ENCODE results near the gene TRPC1. TPM values are rescaled to one million over a fixed set of nuclear protein-coding genes. Genes with fewer than 3 reads are reported as not detected.

Gene TRPC1
- total and polyA plus RNA-seq, 2 experiments from 2014 or later: 7.7 to 17.1 TPM

- no peaks in the 10 kb centered on the region for H3K9me3 ChIP-seq (ENCODE audit: low read depth)
- H3K27ac ChIP-seq: no peak overlapping the region
- no peaks in the 10 kb centered on the region for H3K36me3 ChIP-seq (ENCODE audit: low read depth)
- TF ChIP-seq EZH2 (IDR thresholded peaks at IDR 0.05; ENCODE audit: insufficient read depth, poor library complexity, severe bottlenecking): no peak
- TF ChIP-seq EZH2phosphoT487 (IDR thresholded peaks at IDR 0.05; ENCODE audit: insufficient read depth, low read depth): no peak
- H4K20me1 ChIP-seq (ENCODE audit: insufficient read depth): no peaks in the 10 kb centered on the region
- WGBS, 2 experiments (ENCODE audit: low coverage in 1 of 2, low lambda C conversion rate in 2 of 2, missing lambda C conversion rate in 2 of 2): 90 to 91% methylated on average over 7 of the region's 7 CpGs
- no peaks in the 10 kb centered on the region for H3K27me3 ChIP-seq (replicated peaks; ENCODE audit: insufficient read depth)
- in situ Hi-C loops (cut with MboI): loop anchor here (10.0 kb wide), 1 partner anchor 223 kb away; the partner anchor contains the start of gene PLS1
- DNase-seq: no peak
- no peaks in the 10 kb centered on the region for H3K4me1 ChIP-seq (ENCODE audit: insufficient read depth)
- no peak overlapping the region for H3K4me3 ChIP-seq
- no peaks in the 10 kb centered on the region for H3F3A ChIP-seq (ENCODE audit: insufficient read depth)
- no peak overlapping the region for H3K4me2 ChIP-seq (ENCODE audit: unreplicated experiment)
- no peaks in the 10 kb centered on the region for H3K9me2 ChIP-seq (ENCODE audit: insufficient read depth)
- no peaks in the 10 kb centered on the region for H3K79me2 ChIP-seq (ENCODE audit: insufficient read depth)
- H2AFZ ChIP-seq: no peak overlapping the region
- no peak overlapping the region for H3K9ac ChIP-seq
These were observed 94.1 kb downstream of the TRPC1 start for GRCh38 chr3:142817897-142818296.

GRCh38 chr3:142818651-142819050 is 94.8 kb downstream of the TRPC1 start:
- Histone ChIP-seq H3K36me3 (ENCODE audit: low read depth) (no peaks in the 10 kb centered on the region), H4K20me1 (ENCODE audit: insufficient read depth) (no peaks in the 10 kb centered on the region), H3K27ac (no peak overlapping the region), H2AFZ (no peak overlapping the region), H3K9me3 (ENCODE audit: low read depth) (no peaks in the 10 kb centered on the region), H3K9ac (no peak overlapping the region), H3K27me3 (replicated peaks; ENCODE audit: insufficient read depth) (no peaks in the 10 kb centered on the region), H3K4me1 (ENCODE audit: insufficient read depth) (no peaks in the 10 kb centered on the region), H3K4me3 (no peak overlapping the region), H3F3A (ENCODE audit: insufficient read depth) (no peaks in the 10 kb centered on the region), H3K79me2 (ENCODE audit: insufficient read depth) (no peaks in the 10 kb centered on the region), H3K9me2 (ENCODE audit: insufficient read depth) (no peaks in the 10 kb centered on the region), H3K4me2 (ENCODE audit: unreplicated experiment) (no peak overlapping the region)
- no peak for DNase-seq
- TF ChIP-seq EZH2 (IDR thresholded peaks at IDR 0.05; ENCODE audit: insufficient read depth, poor library complexity, severe bottlenecking) (no peak), EZH2phosphoT487 (IDR thresholded peaks at IDR 0.05; ENCODE audit: insufficient read depth, low read depth) (no peak)
- 96% methylated on average over 9 of the region's 9 CpGs for WGBS, 2 experiments (ENCODE audit: low coverage in 1 of 2, low lambda C conversion rate in 2 of 2, missing lambda C conversion rate in 2 of 2)
- in situ Hi-C loops (cut with MboI): loop anchor here (10.0 kb wide), 1 partner anchor 224 kb away; the partner anchor contains the start of gene PLS1

DNA sequence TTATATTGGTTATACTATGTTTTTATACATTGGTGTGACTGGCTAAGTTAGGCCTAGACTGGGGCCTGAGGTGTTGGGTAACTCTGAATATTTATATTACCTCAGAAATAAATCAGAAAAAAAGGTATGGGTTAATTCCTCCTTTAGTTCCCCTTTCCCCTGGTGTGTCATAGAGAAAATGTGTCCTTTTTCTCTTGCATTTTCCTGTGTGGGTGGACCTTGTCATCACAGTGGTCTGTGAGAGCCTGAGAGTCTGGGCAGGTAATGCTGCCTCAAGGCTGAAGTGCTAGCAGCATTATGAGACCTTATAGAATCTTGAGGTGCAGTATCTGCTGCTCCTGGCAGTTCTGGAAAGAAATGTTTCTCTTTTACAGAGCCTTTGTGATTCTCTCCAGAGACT is 95.3 kb downstream of the TRPC1 start:
- no peaks in the 10 kb centered on the region for H3K36me3 ChIP-seq (ENCODE audit: low read depth)
- H3K9ac ChIP-seq: no peak overlapping the region
- no peak overlapping the region for H3K27ac ChIP-seq
- H3K9me2 ChIP-seq (ENCODE audit: insufficient read depth): no peaks in the 10 kb centered on the region
- in situ Hi-C loops (cut with MboI): loop anchor here (10.0 kb wide), 1 partner anchor 224 kb away; the partner anchor contains the start of gene PLS1
- DNase-seq: no peak
- H3K79me2 ChIP-seq (ENCODE audit: insufficient read depth): no peaks in the 10 kb centered on the region
- H3K4me1 ChIP-seq (ENCODE audit: insufficient read depth): no peaks in the 10 kb centered on the region
- TF ChIP-seq EZH2phosphoT487 (IDR thresholded peaks at IDR 0.05; ENCODE audit: insufficient read depth, low read depth) (no peak), EZH2 (IDR thresholded peaks at IDR 0.05; ENCODE audit: insufficient read depth, poor library complexity, severe bottlenecking) (no peak)
- no peaks in the 10 kb centered on the region for H4K20me1 ChIP-seq (ENCODE audit: insufficient read depth)
- no peak overlapping the region for H3K4me3 ChIP-seq
- no peak overlapping the region for H2AFZ ChIP-seq
- H3F3A ChIP-seq (ENCODE audit: insufficient read depth): no peaks in the 10 kb centered on the region
- no peak overlapping the region for H3K4me2 ChIP-seq (ENCODE audit: unreplicated experiment)
- H3K27me3 ChIP-seq (replicated peaks; ENCODE audit: insufficient read depth): no peaks in the 10 kb centered on the region
- no peaks in the 10 kb centered on the region for H3K9me3 ChIP-seq (ENCODE audit: low read depth)

- Histone ChIP-seq H3K36me3 (ENCODE audit: low read depth) (no peaks in the 10 kb centered on the region), H3K4me3 (no peak overlapping the region), H2AFZ (no peak overlapping the region), H3K79me2 (ENCODE audit: insufficient read depth) (no peaks in the 10 kb centered on the region), H3K27ac (no peak overlapping the region), H4K20me1 (ENCODE audit: insufficient read depth) (no peaks in the 10 kb centered on the region), H3K9me3 (ENCODE audit: low read depth) (no peaks in the 10 kb centered on the region), H3K27me3 (replicated peaks; ENCODE audit: insufficient read depth) (no peaks in the 10 kb centered on the region), H3F3A (ENCODE audit: insufficient read depth) (no peaks in the 10 kb centered on the region), H3K4me1 (ENCODE audit: insufficient read depth) (no peaks in the 10 kb centered on the region), H3K9me2 (ENCODE audit: insufficient read depth) (no peaks in the 10 kb centered on the region), H3K9ac (no peak overlapping the region), H3K4me2 (ENCODE audit: unreplicated experiment) (no peak overlapping the region)
- in situ Hi-C loops (cut with MboI): loop anchor here (5.0 kb wide), 1 partner anchor 163 kb away; no protein-coding TSS in a partner anchor
- WGBS, 2 experiments (ENCODE audit: low coverage in 1 of 2, low lambda C conversion rate in 2 of 2, missing lambda C conversion rate in 2 of 2): 17 to 21% methylated on average over 9 of the region's 9 CpGs
- TF ChIP-seq EZH2 (IDR thresholded peaks at IDR 0.05; ENCODE audit: insufficient read depth, poor library complexity, severe bottlenecking): no peak
- peak; percentile 86 for DNase-seq
These were observed 105.0 kb downstream of the TRPC1 start for GRCh38 chr3:142828703-142829305.

GRCh38 chr3:142837526-142837925 is 113.7 kb downstream of the TRPC1 start:
- H3K9me3 ChIP-seq (ENCODE audit: low read depth): no peaks in the 10 kb centered on the region
- 89 to 93% methylated on average over 1 of the region's 1 CpG for WGBS, 2 experiments (ENCODE audit: low coverage in 1 of 2, low lambda C conversion rate in 2 of 2, missing lambda C conversion rate in 2 of 2)
- no peaks in the 10 kb centered on the region for H3K4me1 ChIP-seq (ENCODE audit: insufficient read depth)
- H3K4me3 ChIP-seq: no peak overlapping the region
- H3K27ac ChIP-seq: no peak overlapping the region
- H3K36me3 ChIP-seq (ENCODE audit: low read depth): no peaks in the 10 kb centered on the region
- in situ Hi-C loops (cut with MboI): no loop called here
- H3K9ac ChIP-seq: no peak overlapping the region
- TF ChIP-seq EZH2phosphoT487 (IDR thresholded peaks at IDR 0.05; ENCODE audit: insufficient read depth, low read depth) (no peak), EZH2 (IDR thresholded peaks at IDR 0.05; ENCODE audit: insufficient read depth, poor library complexity, severe bottlenecking) (no peak)
- H3F3A ChIP-seq (ENCODE audit: insufficient read depth): no peaks in the 10 kb centered on the region
- DNase-seq: no peak
- no peaks in the 10 kb centered on the region for H3K79me2 ChIP-seq (ENCODE audit: insufficient read depth)
- H2AFZ ChIP-seq: no peak overlapping the region
- no peaks in the 10 kb centered on the region for H3K27me3 ChIP-seq (replicated peaks; ENCODE audit: insufficient read depth)
- H4K20me1 ChIP-seq (ENCODE audit: insufficient read depth): no peaks in the 10 kb centered on the region
- H3K9me2 ChIP-seq (ENCODE audit: insufficient read depth): no peaks in the 10 kb centered on the region
- H3K4me2 ChIP-seq (ENCODE audit: unreplicated experiment): no peak overlapping the region
